ENCODE measurements around the gene CALD1.

DNA sequence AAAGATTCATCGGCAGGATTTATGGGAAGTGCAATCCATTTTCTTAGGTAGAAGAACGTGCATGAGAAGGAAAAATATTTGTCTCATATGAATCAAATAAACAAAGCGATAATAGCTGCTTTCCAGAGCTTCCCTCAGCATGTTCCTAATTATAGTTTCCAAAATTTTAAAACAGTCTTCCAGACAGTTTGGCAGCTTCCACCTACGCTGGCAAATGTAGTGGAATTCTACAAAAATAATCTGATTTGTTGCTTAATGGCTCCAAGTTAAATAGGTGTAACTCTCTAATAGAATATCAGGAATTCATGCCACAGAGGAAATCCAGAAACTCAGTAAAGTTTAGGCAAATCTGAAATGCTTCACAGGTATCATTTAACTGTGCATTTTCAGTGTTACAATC, 183.6 kb downstream of the CALD1 start:
- TF ChIP-seq EZH2 (IDR thresholded peaks at IDR 0.05) = no peak
- TF ChIP-seq, protein P1, sequence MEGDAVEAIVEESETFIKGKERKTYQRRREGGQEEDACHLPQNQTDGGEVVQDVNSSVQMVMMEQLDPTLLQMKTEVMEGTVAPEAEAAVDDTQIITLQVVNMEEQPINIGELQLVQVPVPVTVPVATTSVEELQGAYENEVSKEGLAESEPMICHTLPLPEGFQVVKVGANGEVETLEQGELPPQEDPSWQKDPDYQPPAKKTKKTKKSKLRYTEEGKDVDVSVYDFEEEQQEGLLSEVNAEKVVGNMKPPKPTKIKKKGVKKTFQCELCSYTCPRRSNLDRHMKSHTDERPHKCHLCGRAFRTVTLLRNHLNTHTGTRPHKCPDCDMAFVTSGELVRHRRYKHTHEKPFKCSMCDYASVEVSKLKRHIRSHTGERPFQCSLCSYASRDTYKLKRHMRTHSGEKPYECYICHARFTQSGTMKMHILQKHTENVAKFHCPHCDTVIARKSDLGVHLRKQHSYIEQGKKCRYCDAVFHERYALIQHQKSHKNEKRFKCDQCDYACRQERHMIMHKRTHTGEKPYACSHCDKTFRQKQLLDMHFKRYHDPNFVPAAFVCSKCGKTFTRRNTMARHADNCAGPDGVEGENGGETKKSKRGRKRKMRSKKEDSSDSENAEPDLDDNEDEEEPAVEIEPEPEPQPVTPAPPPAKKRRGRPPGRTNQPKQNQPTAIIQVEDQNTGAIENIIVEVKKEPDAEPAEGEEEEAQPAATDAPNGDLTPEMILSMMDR (IDR thresholded peaks at IDR 0.05) = no peak
- TF ChIP-seq EZH2phosphoT487 (IDR thresholded peaks at IDR 0.05) = no peak

Data from neural progenitor cell (in vitro differentiated cells).